GM23248 (cell line): ENCODE measurements around the gene ZFHX2.

ENCODE experiments used
- EZH2 ChIP-seq: fragments of 200-600 bp; sonication (generic); IDR thresholded peaks from 2 replicates; pipeline ENCODE4 v1.6.1; 2018; ENCODE audit warnings: antibody characterized with exemption, mild to moderate bottlenecking; ENCODE audit not compliant: insufficient read depth, poor library complexity, severe bottlenecking
- EZH2phosphoT487 ChIP-seq: fragments of 200-600 bp; sonication (generic); IDR thresholded peaks from 2 replicates; pipeline ENCODE4 v1.6.1; 2018; ENCODE audit warnings: antibody characterized with exemption, moderate library complexity, mild to moderate bottlenecking, low read depth; ENCODE audit not compliant: insufficient read depth

DNA sequence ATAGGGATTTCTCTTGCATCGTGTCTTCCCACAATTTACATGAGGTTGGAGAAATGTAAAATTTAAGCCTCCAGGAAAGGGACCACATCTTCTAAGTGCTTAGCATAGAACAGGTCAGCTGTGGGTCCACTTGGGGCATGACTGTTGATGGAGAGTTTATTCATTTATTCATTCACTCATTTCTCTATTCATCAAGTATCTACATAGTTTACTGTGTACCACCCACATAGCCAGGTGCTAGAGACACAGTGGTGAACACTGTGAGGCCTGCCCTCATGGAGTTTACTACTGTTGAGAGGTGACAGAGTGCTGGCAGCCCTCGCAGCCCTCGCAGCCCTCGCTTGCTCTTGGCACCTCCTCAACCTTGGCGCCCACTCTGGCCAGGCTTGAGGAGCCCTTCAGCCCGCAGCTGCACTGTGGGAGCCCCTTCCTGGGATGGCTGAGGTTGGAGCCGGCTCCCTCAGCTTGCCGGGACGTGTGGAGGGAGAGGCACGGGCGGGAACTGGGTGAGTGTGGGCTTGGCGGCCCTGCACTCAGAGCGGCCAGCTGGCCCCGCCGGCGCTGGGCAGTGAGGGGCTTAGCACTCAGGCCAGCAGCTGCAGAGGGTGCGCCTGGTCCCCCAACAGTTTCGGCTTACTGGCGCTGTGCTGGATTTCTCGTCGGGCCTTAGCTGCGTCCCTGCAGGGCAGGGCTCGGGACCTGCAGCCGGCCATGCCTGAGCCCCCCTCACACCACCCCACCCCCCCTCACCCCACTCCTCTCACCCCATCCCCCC is 28.8 kb upstream of the ZFHX2 start:
- TF ChIP-seq EZH2, result no peak
- TF ChIP-seq EZH2phosphoT487, result no peak
